ENCODE measurements around the gene ARHGEF17. TPM values are rescaled to one million over a fixed set of nuclear protein-coding genes. Genes with fewer than 3 reads are reported as not detected.
A peak's percentile ranks its signal among the peaks of the same experiment; 100 is the strongest.

Gene ARHGEF17
- total and polyA plus RNA-seq, 10 donors: 5.1 to 48.5 (median 29.0) TPM

- H3K27ac ChIP-seq: peak overlapping the region; percentile 57 to 99 (median 96)
- WGBS, 5 donors: 39 to 68% (median 45%) methylated on average over 14 to 23 of the region's 23 CpGs
- H3K9me3 ChIP-seq: no peaks in the 10 kb centered on the region
- TF ChIP-seq POLR2AphosphoS5 (IDR thresholded peaks at IDR 0.05): peak; percentile 69 to 78 (median 74)
- TF ChIP-seq CTCF (IDR thresholded peaks at IDR 0.05 in 8 of 11, conservative IDR thresholded peaks at IDR 0.05 in 3 of 11): no peak
- no peaks in the 10 kb centered on the region for H3K27me3 ChIP-seq (replicated peaks in 1 of 7)
- peak overlapping the region in 2 of 8 donors; percentile 20 to 87 for H3K4me3 ChIP-seq
- intact Hi-C loops (cut with DNase I; ENCODE audit: low total_unique reads): no loop called here
- peaks cover 0 to 48% (median 24%) of the 10 kb centered on the region in 6 donors for H3K36me3 ChIP-seq
- DNase-seq: peak; percentile 94
- peaks cover 52 to 100% (median 79%) of the 10 kb centered on the region in 6 donors for H3K4me1 ChIP-seq
Observed at GRCh38 chr11:73388265-73389133, 80.4 kb downstream of the ARHGEF17 start.

GRCh38 chr11:73389134-73389525 lies 81.1 kb downstream of the ARHGEF17 start:
- WGBS, 5 donors: 62 to 83% (median 77%) methylated on average over 3 to 6 of the region's 6 CpGs
- intact Hi-C loops (cut with DNase I; ENCODE audit: low total_unique reads): no loop called here
- Histone ChIP-seq H3K9me3 (no peaks in the 10 kb centered on the region), H3K27me3 (replicated peaks in 1 of 7) (no peaks in the 10 kb centered on the region), H3K4me1 (peaks cover 46 to 98% (median 75%) of the 10 kb centered on the region in 6 donors), H3K36me3 (peaks cover 0 to 55% (median 29%) of the 10 kb centered on the region in 6 donors), H3K4me3 (peak overlapping the region in 2 of 8 donors; percentile 20 to 87), H3K27ac (peak overlapping the region; percentile 13 to 99 (median 96))
- DNase-seq: no peak
- TF ChIP-seq POLR2A (IDR thresholded peaks at IDR 0.05) (no peak), CTCF (IDR thresholded peaks at IDR 0.05 in 8 of 11, conservative IDR thresholded peaks at IDR 0.05 in 3 of 11) (no peak), POLR2AphosphoS5 (IDR thresholded peaks at IDR 0.05) (no peak)

GRCh38 chr11:73389916-73390315 lies 81.8 kb downstream of the ARHGEF17 start:
- TF ChIP-seq POLR2AphosphoS5 (IDR thresholded peaks at IDR 0.05) (no peak), POLR2A (IDR thresholded peaks at IDR 0.05) (no peak), CTCF (IDR thresholded peaks at IDR 0.05 in 8 of 11, conservative IDR thresholded peaks at IDR 0.05 in 3 of 11) (no peak)
- no peak overlapping the region for H3K4me3 ChIP-seq
- DNase-seq: peak; percentile 34
- H3K27ac ChIP-seq: peak overlapping the region in 5 of 8 donors; percentile 95 to 99 (median 97)
- no peaks in the 10 kb centered on the region for H3K9me3 ChIP-seq
- H3K36me3 ChIP-seq: peaks cover 0 to 63% (median 37%) of the 10 kb centered on the region in 6 donors
- no peaks in the 10 kb centered on the region for H3K27me3 ChIP-seq (replicated peaks in 1 of 7)
- peaks cover 39 to 90% (median 67%) of the 10 kb centered on the region in 6 donors for H3K4me1 ChIP-seq
- whole genome bisulfite sequencing, 5 donors: 62 to 79% (median 72%) methylated on average over 7 of the region's 7 CpGs
- intact Hi-C loops (cut with DNase I; ENCODE audit: low total_unique reads): loop anchor here (5.0 kb wide), 1 partner anchor 38 kb away; no protein-coding TSS in a partner anchor

All from spleen (tissue), 11 donors.